ENCODE results near the gene LSM6.

- TF ChIP-seq CTCF (IDR thresholded peaks at IDR 0.05): no peak
- TF ChIP-seq POLR2A (IDR thresholded peaks at IDR 0.05): no peak
These were observed 14.3 kb upstream of the LSM6 start for GRCh38 chr4:146161243-146161642.
